Ovary (tissue), 3 donors: ENCODE measurements around the gene DTX2.

Experiments
- EP300 ChIP-seq: sonication (generic); formaldehyde crosslinking; IDR thresholded peaks from one replicate; pipeline ENCODE4 v1.6.1; 2017; ENCODE audit warnings: antibody characterized with exemption
- POLR2A ChIP-seq: fragments of 450-650 bp; IDR thresholded peaks from one replicate; pipeline ENCODE4 v1.6.1; 2017; ENCODE audit warnings: antibody characterized with exemption, mild to moderate bottlenecking, moderate library complexity
- TF ChIP-seq, protein P1 (sequence below), 3 donors: fragments of 450-650 bp in 2 of 3; fragments of 200-600 bp in 1 of 3; IDR thresholded peaks; one replicate each; pipeline versions ENCODE4 v1.5.1 to v1.8.0; 2016 to 2022; ENCODE audit warnings: antibody characterized with exemption in 3 of 3, mild to moderate bottlenecking in 1 of 3
- donor health status: DM: no; HTN: no; CAD: no.

GRCh38 chr7:76428149-76428823 is 33.2 kb upstream of the DTX2 start:
- TF ChIP-seq, protein P1, sequence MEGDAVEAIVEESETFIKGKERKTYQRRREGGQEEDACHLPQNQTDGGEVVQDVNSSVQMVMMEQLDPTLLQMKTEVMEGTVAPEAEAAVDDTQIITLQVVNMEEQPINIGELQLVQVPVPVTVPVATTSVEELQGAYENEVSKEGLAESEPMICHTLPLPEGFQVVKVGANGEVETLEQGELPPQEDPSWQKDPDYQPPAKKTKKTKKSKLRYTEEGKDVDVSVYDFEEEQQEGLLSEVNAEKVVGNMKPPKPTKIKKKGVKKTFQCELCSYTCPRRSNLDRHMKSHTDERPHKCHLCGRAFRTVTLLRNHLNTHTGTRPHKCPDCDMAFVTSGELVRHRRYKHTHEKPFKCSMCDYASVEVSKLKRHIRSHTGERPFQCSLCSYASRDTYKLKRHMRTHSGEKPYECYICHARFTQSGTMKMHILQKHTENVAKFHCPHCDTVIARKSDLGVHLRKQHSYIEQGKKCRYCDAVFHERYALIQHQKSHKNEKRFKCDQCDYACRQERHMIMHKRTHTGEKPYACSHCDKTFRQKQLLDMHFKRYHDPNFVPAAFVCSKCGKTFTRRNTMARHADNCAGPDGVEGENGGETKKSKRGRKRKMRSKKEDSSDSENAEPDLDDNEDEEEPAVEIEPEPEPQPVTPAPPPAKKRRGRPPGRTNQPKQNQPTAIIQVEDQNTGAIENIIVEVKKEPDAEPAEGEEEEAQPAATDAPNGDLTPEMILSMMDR (IDR thresholded peaks at IDR 0.05) = no peak
- TF ChIP-seq EP300 (no peak), POLR2A (no peak)
